ENCODE measurements around the gene IGFBPL1.

DNA sequence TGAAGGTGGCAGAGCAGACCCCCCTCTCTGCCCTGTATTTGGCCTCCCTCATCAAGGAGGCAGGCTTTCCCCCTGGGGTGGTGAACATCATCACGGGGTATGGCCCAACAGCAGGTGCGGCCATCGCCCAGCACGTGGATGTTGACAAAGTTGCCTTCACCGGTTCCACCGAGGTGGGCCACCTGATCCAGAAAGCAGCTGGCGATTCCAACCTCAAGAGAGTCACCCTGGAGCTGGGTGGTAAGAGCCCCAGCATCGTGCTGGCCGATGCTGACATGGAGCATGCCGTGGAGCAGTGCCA is 27.9 kb downstream of the IGFBPL1 start:
- TF ChIP-seq, protein P1, sequence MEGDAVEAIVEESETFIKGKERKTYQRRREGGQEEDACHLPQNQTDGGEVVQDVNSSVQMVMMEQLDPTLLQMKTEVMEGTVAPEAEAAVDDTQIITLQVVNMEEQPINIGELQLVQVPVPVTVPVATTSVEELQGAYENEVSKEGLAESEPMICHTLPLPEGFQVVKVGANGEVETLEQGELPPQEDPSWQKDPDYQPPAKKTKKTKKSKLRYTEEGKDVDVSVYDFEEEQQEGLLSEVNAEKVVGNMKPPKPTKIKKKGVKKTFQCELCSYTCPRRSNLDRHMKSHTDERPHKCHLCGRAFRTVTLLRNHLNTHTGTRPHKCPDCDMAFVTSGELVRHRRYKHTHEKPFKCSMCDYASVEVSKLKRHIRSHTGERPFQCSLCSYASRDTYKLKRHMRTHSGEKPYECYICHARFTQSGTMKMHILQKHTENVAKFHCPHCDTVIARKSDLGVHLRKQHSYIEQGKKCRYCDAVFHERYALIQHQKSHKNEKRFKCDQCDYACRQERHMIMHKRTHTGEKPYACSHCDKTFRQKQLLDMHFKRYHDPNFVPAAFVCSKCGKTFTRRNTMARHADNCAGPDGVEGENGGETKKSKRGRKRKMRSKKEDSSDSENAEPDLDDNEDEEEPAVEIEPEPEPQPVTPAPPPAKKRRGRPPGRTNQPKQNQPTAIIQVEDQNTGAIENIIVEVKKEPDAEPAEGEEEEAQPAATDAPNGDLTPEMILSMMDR (IDR thresholded peaks at IDR 0.05) = no peak
- TF ChIP-seq EZH2 (IDR thresholded peaks at IDR 0.05) (no peak), EZH2phosphoT487 (IDR thresholded peaks at IDR 0.05) (no peak)

Measured in neural progenitor cell (in vitro differentiated cells).